Heart left ventricle (tissue), 13 donors: ENCODE data around the gene TAPT1.
A peak's percentile ranks its signal among the peaks of the same experiment; 100 is the strongest.

Experiments
- CTCF ChIP-seq, 12 donors: fragments of 200-600 bp; sonication (generic) in 4 of 12; IDR thresholded peaks; one replicate each; pipeline versions ENCODE4 v1.5.0 to v1.8.0; 2018 to 2022; ENCODE audit warnings: antibody characterized with exemption in 12 of 12, mild to moderate bottlenecking in 5 of 12
- POLR2A ChIP-seq, 2 donors: fragments of 450-650 bp; IDR thresholded peaks; one replicate each; pipeline ENCODE4 v1.6.1; 2017; ENCODE audit warnings: antibody characterized with exemption in 2 of 2, mild to moderate bottlenecking in 2 of 2, moderate library complexity in 2 of 2
- donor health status: ischemic (EF 13 %, LVEDD 7.1; RV severe dilation, severe dysfunction).
- donor health status: DM: no; HTN: yes; CAD: no.
- donor health status: DM: no; HTN: no; CAD: no.
- donor health status: ischemic (EF 25% LVEDD 6.9; RV normal size, moderate dysfunction).
- donor health status: ischemic (EF 25% LVEDD 5.7; RV mildly dilated, moderate dysfunction).
- donor health status: ischemic (EF 35%, LVEDD 5.7; RV mildly dilated, moderate dysfunction).
- donor health status: nonischemic (EF 11% LVEDD 7.7; RV severe dilation, severe dysfunction).
- donor health status: DM: yes; HTN: yes; CAD: no.
- donor health status: PGD.
- donor health status: ischemic (EF 29% LVEDD 5.4; RV normal size, mild dysfunction).
- donor health status: nonischemic (EF 23%, LVEDD 6.1; RV moderate dilation, normal function).

- peak in 10 of 12 donors; percentile 0 to 66 (median 48) for TF ChIP-seq CTCF (IDR thresholded peaks at IDR 0.05)
- TF ChIP-seq POLR2A (IDR thresholded peaks at IDR 0.05): no peak
Measured at GRCh38 chr4:16196482-16197393, 29.5 kb downstream of the TAPT1 start.
